H9 (cell line): Measurements from ENCODE around the gene RUSF1. TPM values are rescaled to one million over a fixed set of nuclear protein-coding genes. Genes with fewer than 3 reads are reported as not detected.

Experiments
- DNase-seq: peaks from one replicate; pipeline ENCODE4 v3.0.0-alpha.2; 2017
- H2AFZ ChIP-seq: one replicate; pipeline ENCODE4 v1.6.1; 2013; ENCODE audit warnings: mild to moderate bottlenecking, low read length, control low read depth, moderate library complexity
- H2AK5ac ChIP-seq: 2 replicates; pipeline ENCODE4 v1.6.1; 2013; ENCODE audit warnings: low read length, control low read depth, mixed read lengths; ENCODE audit not compliant: insufficient read length
- H2BK120ac ChIP-seq: one replicate; pipeline ENCODE4 v1.6.1; 2013; ENCODE audit warnings: low read depth, mild to moderate bottlenecking, low read length, control low read depth, inconsistent platforms; ENCODE audit not compliant: poor library complexity, severe bottlenecking
- H2BK12ac ChIP-seq: 2 replicates; pipeline ENCODE4 v1.6.1; 2013; ENCODE audit warnings: low read length, control low read depth, mixed read lengths, low read depth; ENCODE audit not compliant: insufficient read length
- H2BK15ac ChIP-seq: 2 replicates; pipeline ENCODE4 v1.6.1; 2013; ENCODE audit warnings: low read depth, low read length, control low read depth
- H2BK20ac ChIP-seq: one replicate; pipeline ENCODE4 v1.6.1; 2013; ENCODE audit warnings: low read depth, mild to moderate bottlenecking, low read length, control low read depth, inconsistent platforms; ENCODE audit not compliant: poor library complexity, severe bottlenecking
- H2BK5ac ChIP-seq: 2 replicates; pipeline ENCODE4 v1.6.1; 2013; ENCODE audit warnings: low read length, control low read depth, mixed read lengths; ENCODE audit not compliant: insufficient read length
- H3K14ac ChIP-seq: 2 replicates; pipeline ENCODE4 v1.6.1; 2013; ENCODE audit warnings: low read length, control low read depth; ENCODE audit not compliant: insufficient read depth
- H3K18ac ChIP-seq: 2 replicates; pipeline ENCODE4 v1.6.1; 2013; ENCODE audit warnings: low read depth, mild to moderate bottlenecking, mixed read lengths, low read length, control low read depth; ENCODE audit not compliant: insufficient read length
- H3K23ac ChIP-seq: 2 replicates; pipeline ENCODE4 v1.6.1; 2013; ENCODE audit warnings: low read length, control low read depth, mixed read lengths, low read depth; ENCODE audit not compliant: insufficient read length
- H3K23me2 ChIP-seq: 2 replicates; pipeline ENCODE4 v1.6.1; 2013; ENCODE audit warnings: low read depth, mild to moderate bottlenecking, mixed read lengths, low read length, control low read depth; ENCODE audit not compliant: insufficient read length, poor library complexity, severe bottlenecking
- H3K27ac ChIP-seq: 2 replicates; pipeline ENCODE4 v1.5.1; 2013; ENCODE audit warnings: low read length, control low read depth, mixed read lengths, low read depth; ENCODE audit not compliant: insufficient read length
- H3K27me3 ChIP-seq: 2 replicates; pipeline ENCODE4 v1.6.1; 2013; ENCODE audit warnings: low read length, control low read depth, inconsistent platforms; ENCODE audit not compliant: insufficient read depth
- H3K4ac ChIP-seq: 2 replicates; pipeline ENCODE4 v1.6.1; 2013; ENCODE audit warnings: low read depth, mild to moderate bottlenecking, control low read depth, inconsistent platforms, low read length, moderate library complexity
- H3K4me1 ChIP-seq: 2 replicates; pipeline ENCODE4 v1.6.1; 2013; ENCODE audit warnings: low read length, control low read depth, inconsistent platforms; ENCODE audit not compliant: insufficient read depth
- H3K4me2 ChIP-seq: 2 replicates; pipeline ENCODE4 v1.6.1; 2013; ENCODE audit warnings: low read length, control low read depth, mixed read lengths; ENCODE audit not compliant: insufficient read length, insufficient read depth
- H3K56ac ChIP-seq: 2 replicates; pipeline ENCODE4 v1.6.1; 2013; ENCODE audit warnings: low read depth, mild to moderate bottlenecking, mixed read lengths, low read length, control low read depth; ENCODE audit not compliant: insufficient read length
- H3K79me1 ChIP-seq: 2 replicates; pipeline ENCODE4 v1.6.1; 2013; ENCODE audit warnings: low read depth, mild to moderate bottlenecking, moderate library complexity, low read length, control low read depth, inconsistent platforms; ENCODE audit not compliant: insufficient read depth, poor library complexity, severe bottlenecking
- H3K79me2 ChIP-seq: 2 replicates; pipeline ENCODE4 v1.6.1; 2013; ENCODE audit warnings: low read length, control low read depth, inconsistent platforms; ENCODE audit not compliant: insufficient read depth
- H3K9ac ChIP-seq: 2 replicates; pipeline ENCODE4 v1.6.1; 2013; ENCODE audit warnings: low read length, control low read depth, mixed read lengths; ENCODE audit not compliant: insufficient read length; ENCODE audit errors: extremely low read depth
- H3K9me3 ChIP-seq: one replicate; pipeline ENCODE4 v1.6.1; 2013; ENCODE audit warnings: low read depth, low read length, inconsistent platforms; ENCODE audit not compliant: control insufficient read depth
- H3T11ph ChIP-seq: one replicate; pipeline ENCODE4 v1.6.1; 2013; ENCODE audit warnings: mild to moderate bottlenecking, low read length, control low read depth, inconsistent platforms
- H4K20me1 ChIP-seq: one replicate; pipeline ENCODE4 v1.6.1; 2013; ENCODE audit not compliant: control insufficient read depth, insufficient read length, insufficient read depth
- H4K5ac ChIP-seq: 2 replicates; pipeline ENCODE4 v1.6.1; 2013; ENCODE audit warnings: low read depth, mild to moderate bottlenecking, mixed read lengths, low read length, control low read depth; ENCODE audit not compliant: insufficient read length
- H4K8ac ChIP-seq: replicated peaks from 2 replicates; pipeline ENCODE4 v1.6.1; 2013; ENCODE audit warnings: low read length, control low read depth, mixed read lengths, low read depth; ENCODE audit not compliant: insufficient read length
- H4K91ac ChIP-seq: 2 replicates; pipeline ENCODE4 v1.6.1; 2013; ENCODE audit warnings: low read depth, mild to moderate bottlenecking, moderate library complexity, mixed read lengths, low read length, control low read depth; ENCODE audit not compliant: insufficient read length
- H3K27ac Mint-ChIP-seq, 3 experiments: 2 replicates in 2 of 3; 3 replicates in 1 of 3; pipeline ENCODE4 v1.8.0; 2020 to 2021; ENCODE audit warnings: mixed read lengths in 3 of 3, mild to moderate bottlenecking in 1 of 3, moderate library complexity in 1 of 3
- H3K27me3 Mint-ChIP-seq: 2 replicates; pipeline ENCODE4 v1.8.0; 2021; ENCODE audit warnings: low read depth, mild to moderate bottlenecking, moderate library complexity, mixed read lengths
- H3K36me3 Mint-ChIP-seq, 3 experiments: 2 replicates in 2 of 3; 3 replicates in 1 of 3; pipeline ENCODE4 v1.8.0; 2020 to 2021; ENCODE audit warnings: low read depth in 3 of 3, mixed read lengths in 3 of 3; ENCODE audit not compliant: insufficient read depth in 1 of 3
- H3K4me1 Mint-ChIP-seq, 2 experiments: 2 replicates each; pipeline ENCODE4 v1.8.0; 2020; ENCODE audit warnings: mixed read lengths in 2 of 2
- H3K4me3 Mint-ChIP-seq, 2 experiments: 2 replicates in 1 of 2; 3 replicates in 1 of 2; pipeline ENCODE4 v1.8.0; 2020 to 2021; ENCODE audit warnings: mild to moderate bottlenecking in 2 of 2, mixed read lengths in 2 of 2, moderate library complexity in 1 of 2
- H3K9me3 Mint-ChIP-seq, 2 experiments: 2 replicates in 1 of 2; 3 replicates in 1 of 2; pipeline ENCODE4 v1.8.0; 2020; ENCODE audit warnings: mild to moderate bottlenecking in 2 of 2, mixed read lengths in 2 of 2, moderate library complexity in 1 of 2
- CTCF ChIP-seq: fragments of 200-600 bp; sonication (generic); conservative IDR thresholded peaks from 3 replicates; pipeline ENCODE4 v1.8.0; 2021; ENCODE audit warnings: antibody characterized with exemption, mild to moderate bottlenecking
- WGBS: extraction: QIAGEN DNeasy Blood & Tissue Kit; methylation state at CpG from one replicate; pipeline ENCODE4 v1.1.7; 2013; ENCODE audit warnings: missing lambda C conversion rate, low lambda C conversion rate, mixed read lengths; ENCODE audit not compliant: insufficient read length; ENCODE audit errors: extremely low coverage; 5-methylcytosine and 5-hydroxymethylcytosine counted together
- total RNA-seq: library from RNA; stranded (reverse); gene quantifications from 2 replicates; pipeline ENCODE4 v1.2.1, GENCODE V29; 2021

Gene RUSF1
- total RNA-seq, 1 experiment from 2014 or later, result 33.4 TPM

- Mint-ChIP-seq H3K27ac (peak overlapping the region in 1 of 3 experiments; percentile 5; a peak in 2 of 7 replicates), H3K4me3 (peak overlapping the region in 1 of 2 experiments; percentile 5; a peak in 1 of 5 replicates), H3K9me3 (no peaks in the 10 kb centered on the region), H3K36me3 (peaks cover 0 to 5% (median 0%) of the 10 kb centered on the region in 3 experiments; a peak in 4 of 7 replicates), H3K27me3 (peaks cover 3% of the 10 kb centered on the region), H3K4me1 (peaks cover 29 to 38% of the 10 kb centered on the region in 2 experiments)
- WGBS, result no CpG with 5 or more reads among the region's 11 CpGs
- Histone ChIP-seq H3K14ac (no peak overlapping the region), H3K9me3 (no peaks in the 10 kb centered on the region), H3K79me1 (peaks cover 3% of the 10 kb centered on the region), H4K8ac (no peak overlapping the region), H4K91ac (no peak overlapping the region), H2BK20ac (no peak overlapping the region), H3K23me2 (no peaks in the 10 kb centered on the region), H4K20me1 (no peaks in the 10 kb centered on the region), H3K27ac (no peak overlapping the region), H2AK5ac (no peak overlapping the region), H2AFZ (no peak overlapping the region), H3K56ac (no peak overlapping the region), H4K5ac (no peak overlapping the region), H3K4me1 (peaks cover 9% of the 10 kb centered on the region; the same call in 1 of the 2 replicates), H3K23ac (no peak overlapping the region), H3K79me2 (no peaks in the 10 kb centered on the region; the same call in 1 of the 2 replicates), H3K4ac (no peak overlapping the region), H3K9ac (no peak overlapping the region), H3K27me3 (no peaks in the 10 kb centered on the region), H3K18ac (no peak overlapping the region), H2BK120ac (no peak overlapping the region), H2BK5ac (no peak overlapping the region), H3T11ph (no peak overlapping the region), H3K4me2 (no peak overlapping the region), H2BK12ac (no peak overlapping the region), H2BK15ac (no peak overlapping the region)
- DNase-seq, result peak; percentile 74
- peak; percentile 71 for TF ChIP-seq CTCF
Measured at GRCh38 chr16:31451681-31452351, 56.4 kb downstream of the RUSF1 start.
